Stimulated activated CD8-positive, alpha-beta memory T cell treated with anti-CD3 and anti-CD28 coated beads, Interleukin-15, amount 100 ng/mL, for 48 hours (primary cell): ENCODE data around the gene GOLGA2.

ENCODE experiments used
- DNase-seq, 2 donors: peaks; one replicate each; pipeline ENCODE4 v3.0.0-alpha.2; 2020; ENCODE audit warnings: low read depth in 2 of 2

The GOLGA2 gene

DNA sequence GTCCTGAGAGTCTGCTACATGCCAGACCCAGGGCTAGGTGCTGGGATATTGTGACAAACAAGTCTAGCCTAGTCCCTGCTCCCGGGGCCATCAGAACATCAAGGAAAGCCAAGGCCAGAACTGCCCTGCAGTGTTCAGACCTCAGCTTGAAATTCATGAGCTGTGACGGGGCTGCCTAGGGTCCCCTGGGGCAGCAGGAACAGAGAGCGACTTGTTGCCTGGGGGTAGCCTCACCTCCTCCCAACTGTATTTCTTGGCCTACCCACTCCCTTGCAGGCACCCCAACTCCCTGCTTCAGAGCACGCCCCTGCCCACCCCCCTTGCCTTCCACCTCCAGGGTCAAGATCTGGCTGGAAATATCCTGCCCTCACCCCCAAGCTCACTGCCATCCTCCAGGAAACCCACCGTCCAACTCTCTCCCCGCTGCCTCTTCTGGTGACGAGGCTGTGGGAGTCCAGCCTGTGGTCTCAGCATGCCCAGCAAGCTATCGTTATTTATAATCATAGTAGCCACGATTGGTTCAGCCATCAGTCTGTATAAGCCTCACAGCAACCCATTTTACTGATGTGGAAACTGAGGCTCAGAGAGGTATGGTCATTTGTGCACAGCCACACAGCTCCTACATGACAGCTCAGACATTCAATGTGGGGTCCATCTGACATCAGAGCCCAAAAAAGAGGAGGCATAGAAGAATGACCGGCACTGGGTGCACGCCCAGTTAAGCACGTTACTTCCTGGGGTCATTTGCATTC lies 61.9 kb downstream of the GOLGA2 start:
- no peak for DNase-seq

DNA sequence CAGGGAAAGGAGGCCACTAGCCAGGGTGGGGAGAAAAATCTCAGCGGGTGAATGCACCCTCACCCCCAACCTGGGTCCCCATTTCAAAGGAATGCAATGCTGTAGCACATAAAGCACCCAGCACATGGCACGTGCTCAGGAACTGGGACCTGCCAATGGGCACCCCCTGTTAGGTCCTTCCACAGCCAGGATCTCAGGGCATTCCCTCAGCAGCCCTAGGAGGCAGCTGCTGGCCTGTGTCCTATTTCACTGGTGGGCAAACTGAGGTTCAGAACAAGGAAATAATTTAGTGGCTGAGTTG lies 63.9 kb downstream of the GOLGA2 start:
- no peak for DNase-seq

DNA sequence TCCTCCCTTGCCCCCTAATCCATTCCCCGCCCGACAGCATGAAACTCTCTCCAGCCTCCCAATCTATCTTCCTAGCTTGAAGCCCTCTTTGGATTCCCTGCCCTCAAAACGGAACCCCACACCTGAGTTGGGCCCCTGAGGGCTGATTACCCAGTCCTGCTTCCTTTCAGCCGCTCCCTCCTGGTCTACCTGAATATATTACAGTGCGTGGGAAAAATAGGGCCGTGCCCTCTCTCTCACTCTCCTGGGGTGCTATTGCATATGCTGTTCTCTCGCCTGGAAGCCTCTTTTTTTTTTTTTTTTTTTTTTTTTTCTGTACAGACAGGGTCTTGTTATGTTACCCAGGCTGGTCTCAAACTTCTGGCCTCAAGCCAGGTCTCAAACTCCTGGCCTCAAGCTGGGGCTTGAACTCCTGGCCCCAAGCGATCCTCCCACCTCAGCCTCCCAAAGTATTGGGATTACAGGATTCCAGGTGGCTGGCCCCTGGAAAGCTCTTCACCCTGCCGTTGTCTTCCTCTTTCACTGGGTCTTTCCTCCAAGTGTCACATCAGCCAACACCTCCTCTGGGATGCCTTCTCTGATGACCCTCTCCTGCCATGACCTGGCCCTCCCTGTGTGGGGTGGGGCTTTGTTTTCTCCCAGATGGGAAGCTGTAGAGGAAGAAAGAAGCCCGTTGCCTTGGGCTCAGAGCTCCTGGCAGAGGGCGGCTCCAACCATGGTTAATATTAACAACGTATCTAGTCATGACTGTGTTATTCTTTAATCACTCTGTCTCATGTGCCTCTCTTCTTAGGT lies 64.4 kb downstream of the GOLGA2 start:
- no peak for DNase-seq

- DNase-seq: no peak
Measured at GRCh38 chr9:128208946-128209669, 66.7 kb downstream of the GOLGA2 start.

DNA sequence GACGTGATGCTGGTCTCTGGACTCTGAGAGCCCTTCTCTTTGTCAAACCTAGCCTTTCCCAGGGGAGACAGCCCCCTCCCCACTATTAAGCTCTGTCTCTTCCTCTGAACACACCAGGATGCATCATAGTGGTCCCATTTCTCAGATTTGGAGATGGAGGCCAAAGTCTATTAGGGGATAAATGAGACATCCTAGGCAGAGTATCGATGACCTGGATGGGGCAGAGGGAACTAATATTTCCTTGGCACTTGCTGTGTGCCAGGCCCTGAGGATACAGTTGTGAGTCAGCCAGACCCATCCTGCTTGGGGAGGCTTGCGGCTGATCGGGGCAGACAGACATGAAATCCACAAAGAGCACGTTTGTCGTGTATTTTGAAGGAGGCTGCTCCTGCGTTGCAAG lies 67.4 kb downstream of the GOLGA2 start:
- no peak for DNase-seq

DNA sequence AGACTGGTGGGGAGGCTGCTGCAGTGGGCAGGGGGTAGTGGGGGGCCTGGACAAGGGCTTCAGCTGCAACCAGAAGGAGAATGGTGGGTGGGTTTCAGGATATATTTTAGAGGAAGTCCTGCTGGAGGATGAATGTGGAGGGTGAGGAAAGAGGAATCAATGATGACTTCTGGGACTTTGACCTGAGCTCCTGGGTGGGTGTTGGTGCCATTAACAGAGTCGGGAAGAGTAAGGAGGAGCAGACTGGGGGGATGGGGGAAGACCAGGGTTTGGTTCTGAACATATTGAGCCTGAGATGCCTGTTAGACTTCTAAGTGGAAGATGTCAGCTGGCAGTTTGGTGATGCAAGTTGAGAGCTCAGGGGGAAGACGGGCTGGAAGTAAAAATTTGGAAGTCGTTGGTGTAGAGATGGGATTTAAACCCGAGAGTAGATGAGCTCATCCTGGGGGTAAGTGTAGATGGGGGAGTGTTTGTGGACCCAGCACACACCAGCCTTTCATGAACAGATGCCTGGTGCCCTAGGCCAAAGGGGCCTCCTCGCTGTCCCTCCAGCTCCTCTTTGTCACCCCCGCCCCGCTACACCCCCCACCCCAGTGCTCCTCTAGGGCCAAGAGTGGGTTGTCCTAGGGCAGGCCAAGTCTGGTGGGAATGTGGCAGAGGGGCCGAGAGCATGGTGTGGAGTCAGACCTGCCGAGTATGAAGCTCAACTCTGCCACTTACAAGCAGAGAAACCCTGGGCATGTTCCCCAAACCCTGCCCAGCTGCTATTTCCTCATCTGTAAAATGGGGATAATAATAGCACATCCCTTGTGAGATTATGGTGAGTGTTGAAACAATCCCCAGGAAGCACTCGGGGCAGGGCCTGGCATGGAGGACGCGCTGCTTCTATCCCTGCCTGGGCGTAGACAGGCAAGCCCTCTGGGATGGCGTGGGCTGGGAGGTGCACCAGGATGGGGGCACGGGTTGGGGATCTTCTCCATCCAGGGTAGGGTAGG lies 68.6 kb downstream of the GOLGA2 start:
- no peak for DNase-seq

GRCh38 chr9:128206484-128206883 lies 69.3 kb downstream of the GOLGA2 start:
- no peak for DNase-seq
